CD4-positive, alpha-beta T cell treated with Interferon gamma for 1 hour (primary cell): ENCODE data around the gene GRM1.
"Not testable (repeated sequence)": the region's sequence is repeated elsewhere in the genome, so short reads cannot be mapped to it uniquely, and the experiment has no call there.

Experiments
- DNase-seq: peaks from one replicate; pipeline ENCODE4 v3.0.0-alpha.2; 2020

GRM1 gene

GRCh38 chr6:146200176-146200575 is 171.3 kb downstream of the GRM1 start:
- no peak for DNase-seq

GRCh38 chr6:146202570-146202969 is 173.7 kb downstream of the GRM1 start:
- DNase-seq, result no peak

- DNase-seq, result no peak
Observed at GRCh38 chr6:146209942-146210341, 181.1 kb downstream of the GRM1 start.

- DNase-seq, result no peak
Observed at GRCh38 chr6:146210406-146211083, 181.7 kb downstream of the GRM1 start.

- DNase-seq, result no peak
Observed at GRCh38 chr6:146211646-146212045, 182.8 kb downstream of the GRM1 start.

GRCh38 chr6:146212781-146213180 is 183.9 kb downstream of the GRM1 start:
- no peak for DNase-seq

GRCh38 chr6:146219101-146219500 is 190.2 kb downstream of the GRM1 start:
- no peak for DNase-seq

GRCh38 chr6:146224449-146224848 is 195.6 kb downstream of the GRM1 start:
- DNase-seq, result no peak

GRCh38 chr6:146224988-146225387 is 196.1 kb downstream of the GRM1 start:
- DNase-seq, result no peak

- no peak for DNase-seq
Observed at GRCh38 chr6:146240322-146240721, 211.5 kb downstream of the GRM1 start.

GRCh38 chr6:146240807-146241206 is 211.9 kb downstream of the GRM1 start:
- DNase-seq, result no peak

GRCh38 chr6:146243646-146244045 is 214.8 kb downstream of the GRM1 start:
- DNase-seq, result not testable (repeated sequence)

- no peak for DNase-seq
Observed at GRCh38 chr6:146244630-146245143, 215.8 kb downstream of the GRM1 start.

- no peak for DNase-seq
Observed at GRCh38 chr6:146246028-146246427, 217.2 kb downstream of the GRM1 start.

GRCh38 chr6:146253691-146254090 is 224.8 kb downstream of the GRM1 start:
- no peak for DNase-seq

GRCh38 chr6:146258206-146258605 is 229.3 kb downstream of the GRM1 start:
- DNase-seq, result no peak

GRCh38 chr6:146260886-146261285 is 232.0 kb downstream of the GRM1 start:
- DNase-seq, result no peak

- DNase-seq, result no peak
Observed at GRCh38 chr6:146265056-146265455, 236.2 kb downstream of the GRM1 start.

GRCh38 chr6:146267447-146267846 is 238.6 kb downstream of the GRM1 start:
- no peak for DNase-seq

GRCh38 chr6:146267946-146268345 is 239.1 kb downstream of the GRM1 start:
- no peak for DNase-seq

GRCh38 chr6:146269482-146269881 is 240.6 kb downstream of the GRM1 start:
- no peak for DNase-seq

GRCh38 chr6:146271163-146271562 is 242.3 kb downstream of the GRM1 start:
- not testable (repeated sequence) for DNase-seq

- no peak for DNase-seq
Observed at GRCh38 chr6:146273490-146273889, 244.6 kb downstream of the GRM1 start.

- no peak for DNase-seq
Observed at GRCh38 chr6:146277142-146277541, 248.3 kb downstream of the GRM1 start.
